RWPE2 (cell line): Measurements from ENCODE around the gene MTOR.

Experiments
- ATAC-seq: fragments of 200-7000 bp; cut with Tn5 transposase; 3 replicates; pipeline ENCODE4 v1.9.1; 2021; ENCODE audit warnings: low read depth
- DNase-seq: peaks from one replicate; pipeline ENCODE4 v3.0.0-alpha.2; 2020; ENCODE audit warnings: low spot score
- H3K27ac ChIP-seq: fragments of 450-650 bp; 2 replicates; pipeline ENCODE4 v1.5.1; 2017; ENCODE audit warnings: mild to moderate bottlenecking; ENCODE audit not compliant: poor library complexity, severe bottlenecking
- H3K27me3 ChIP-seq: fragments of 250-450 bp; sonication (Bioruptor Pico); 2 replicates; pipeline ENCODE4 v1.5.1; 2021; ENCODE audit warnings: mild to moderate bottlenecking, moderate library complexity; ENCODE audit not compliant: insufficient read depth, poor library complexity, severe bottlenecking
- H3K36me3 ChIP-seq: fragments of 250-450 bp; sonication (Bioruptor Pico); 2 replicates; pipeline ENCODE4 v1.5.1; 2020; ENCODE audit warnings: low read depth, mild to moderate bottlenecking, moderate library complexity
- H3K4me1 ChIP-seq: fragments of 250-450 bp; sonication (Bioruptor Pico); 2 replicates; pipeline ENCODE4 v1.5.1; 2021; ENCODE audit warnings: mild to moderate bottlenecking, moderate library complexity; ENCODE audit not compliant: insufficient read depth, poor library complexity, severe bottlenecking
- H3K4me3 ChIP-seq: fragments of 250-450 bp; sonication (Bioruptor Pico); 2 replicates; pipeline ENCODE4 v1.5.1; 2021; ENCODE audit warnings: mild to moderate bottlenecking, moderate library complexity; ENCODE audit not compliant: severe bottlenecking
- H3K9me3 ChIP-seq: fragments of 250-450 bp; sonication (Bioruptor Pico); 2 replicates; pipeline ENCODE4 v1.5.1; 2021; ENCODE audit warnings: mild to moderate bottlenecking, moderate library complexity; ENCODE audit not compliant: severe bottlenecking
- TF ChIP-seq, protein P1 (sequence below): fragments of 450-650 bp; IDR thresholded peaks from one replicate; pipeline ENCODE4 v1.5.1; 2017; ENCODE audit warnings: mild to moderate bottlenecking, moderate library complexity; ENCODE audit not compliant: poor library complexity, severe bottlenecking

MTOR gene

DNA sequence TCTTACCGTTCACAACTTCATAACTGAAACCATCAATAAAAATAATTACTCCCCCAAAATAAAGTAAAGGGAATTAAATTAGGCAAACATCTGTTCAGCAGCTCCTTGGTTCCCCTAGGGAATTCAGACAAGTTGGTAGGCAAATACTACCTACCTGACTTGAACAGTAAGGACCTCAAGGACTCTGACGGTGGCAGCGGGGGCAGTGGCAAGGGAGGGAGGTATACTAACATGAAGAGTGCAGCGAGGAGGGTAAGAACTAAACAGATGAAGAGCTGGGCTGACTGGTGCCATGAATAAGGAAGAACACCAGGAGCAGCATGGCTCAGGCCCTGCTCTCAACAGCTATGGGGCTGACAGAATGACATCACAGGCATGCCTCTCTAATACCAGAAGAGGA lies 33.1 kb downstream of the MTOR start:
- no peaks in the 10 kb centered on the region for H3K4me1 ChIP-seq
- TF ChIP-seq, protein P1, sequence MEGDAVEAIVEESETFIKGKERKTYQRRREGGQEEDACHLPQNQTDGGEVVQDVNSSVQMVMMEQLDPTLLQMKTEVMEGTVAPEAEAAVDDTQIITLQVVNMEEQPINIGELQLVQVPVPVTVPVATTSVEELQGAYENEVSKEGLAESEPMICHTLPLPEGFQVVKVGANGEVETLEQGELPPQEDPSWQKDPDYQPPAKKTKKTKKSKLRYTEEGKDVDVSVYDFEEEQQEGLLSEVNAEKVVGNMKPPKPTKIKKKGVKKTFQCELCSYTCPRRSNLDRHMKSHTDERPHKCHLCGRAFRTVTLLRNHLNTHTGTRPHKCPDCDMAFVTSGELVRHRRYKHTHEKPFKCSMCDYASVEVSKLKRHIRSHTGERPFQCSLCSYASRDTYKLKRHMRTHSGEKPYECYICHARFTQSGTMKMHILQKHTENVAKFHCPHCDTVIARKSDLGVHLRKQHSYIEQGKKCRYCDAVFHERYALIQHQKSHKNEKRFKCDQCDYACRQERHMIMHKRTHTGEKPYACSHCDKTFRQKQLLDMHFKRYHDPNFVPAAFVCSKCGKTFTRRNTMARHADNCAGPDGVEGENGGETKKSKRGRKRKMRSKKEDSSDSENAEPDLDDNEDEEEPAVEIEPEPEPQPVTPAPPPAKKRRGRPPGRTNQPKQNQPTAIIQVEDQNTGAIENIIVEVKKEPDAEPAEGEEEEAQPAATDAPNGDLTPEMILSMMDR, result no peak
- ATAC-seq, result no peak

DNA sequence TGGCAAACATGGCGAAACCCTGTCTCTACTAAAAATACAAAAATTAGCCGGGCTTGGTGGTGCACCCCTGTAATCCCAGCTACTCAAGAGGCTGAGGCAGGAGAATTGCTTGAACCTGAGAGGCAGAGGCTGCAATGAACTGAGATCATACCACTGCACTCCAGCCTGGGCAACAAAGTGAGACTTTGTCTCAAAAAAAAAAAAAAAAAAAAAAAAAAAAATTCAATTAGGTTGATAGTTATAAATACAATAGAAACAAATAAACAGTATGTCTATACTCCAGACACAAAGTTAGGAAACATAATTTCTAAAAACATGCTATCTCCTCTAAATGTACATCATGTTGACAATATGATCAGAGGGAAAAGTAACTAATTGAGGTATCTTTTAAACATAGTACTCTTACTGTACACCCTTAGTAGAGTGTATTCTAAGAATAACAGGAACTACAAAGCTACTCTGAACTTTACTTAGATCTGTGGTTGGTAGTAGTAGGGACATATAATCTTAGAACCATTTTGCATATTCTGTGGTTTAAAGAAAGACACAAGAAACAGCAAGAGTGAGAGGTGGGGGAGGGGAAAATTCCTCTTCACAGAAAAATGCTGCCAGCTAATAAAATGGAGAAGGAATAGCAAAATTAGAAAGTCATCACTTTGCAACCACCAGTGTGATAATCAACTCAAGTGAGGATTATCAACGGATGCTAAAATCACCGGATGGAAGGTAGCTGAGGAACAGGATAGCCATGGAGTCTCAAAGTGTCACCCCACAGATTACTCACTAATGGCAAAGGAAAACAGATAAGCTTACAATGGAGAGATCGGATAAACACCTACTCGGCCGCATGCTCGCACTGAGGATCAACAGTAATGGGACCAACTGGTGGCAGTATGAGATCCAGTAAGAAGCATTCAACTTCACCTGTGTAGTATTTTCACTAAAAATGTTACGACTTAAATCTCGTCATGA lies 35.0 kb downstream of the MTOR start:
- H3K27ac ChIP-seq, result no peak overlapping the region
- no peak for ATAC-seq
- peaks cover 90% of the 10 kb centered on the region for H3K36me3 ChIP-seq
- no peak overlapping the region for H3K4me3 ChIP-seq
- TF ChIP-seq, protein P1, result no peak
- H3K4me1 ChIP-seq, result no peaks in the 10 kb centered on the region
- H3K9me3 ChIP-seq, result no peaks in the 10 kb centered on the region
- no peak for DNase-seq
- H3K27me3 ChIP-seq, result no peaks in the 10 kb centered on the region

More for the DNA sequence above, 33.1 kb downstream of the MTOR start:
- H3K27me3 ChIP-seq, result no peaks in the 10 kb centered on the region
- H3K27ac ChIP-seq, result no peak overlapping the region
- DNase-seq, result no peak
- H3K36me3 ChIP-seq, result peaks cover 92% of the 10 kb centered on the region
- no peaks in the 10 kb centered on the region for H3K9me3 ChIP-seq
- no peak overlapping the region for H3K4me3 ChIP-seq

DNA sequence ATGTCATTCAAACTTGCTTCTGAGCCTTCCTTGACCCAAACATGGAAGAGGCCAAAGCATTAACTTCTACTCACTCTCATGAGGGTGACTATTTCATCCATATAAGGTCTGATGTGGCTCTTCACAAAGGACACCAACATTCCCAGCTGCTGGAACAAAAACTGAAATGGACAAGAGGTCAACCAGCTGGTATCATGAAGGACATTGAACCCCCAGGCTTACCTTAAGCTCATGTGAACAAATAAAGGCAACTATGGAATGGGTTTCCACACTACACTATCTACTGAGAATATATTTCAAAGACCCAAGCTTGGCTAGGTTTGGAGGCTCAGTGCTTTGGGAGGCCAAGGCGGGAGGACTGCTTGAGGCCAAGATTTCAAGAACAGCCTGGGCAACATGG lies 46.3 kb downstream of the MTOR start:
- ATAC-seq, result no peak

DNA sequence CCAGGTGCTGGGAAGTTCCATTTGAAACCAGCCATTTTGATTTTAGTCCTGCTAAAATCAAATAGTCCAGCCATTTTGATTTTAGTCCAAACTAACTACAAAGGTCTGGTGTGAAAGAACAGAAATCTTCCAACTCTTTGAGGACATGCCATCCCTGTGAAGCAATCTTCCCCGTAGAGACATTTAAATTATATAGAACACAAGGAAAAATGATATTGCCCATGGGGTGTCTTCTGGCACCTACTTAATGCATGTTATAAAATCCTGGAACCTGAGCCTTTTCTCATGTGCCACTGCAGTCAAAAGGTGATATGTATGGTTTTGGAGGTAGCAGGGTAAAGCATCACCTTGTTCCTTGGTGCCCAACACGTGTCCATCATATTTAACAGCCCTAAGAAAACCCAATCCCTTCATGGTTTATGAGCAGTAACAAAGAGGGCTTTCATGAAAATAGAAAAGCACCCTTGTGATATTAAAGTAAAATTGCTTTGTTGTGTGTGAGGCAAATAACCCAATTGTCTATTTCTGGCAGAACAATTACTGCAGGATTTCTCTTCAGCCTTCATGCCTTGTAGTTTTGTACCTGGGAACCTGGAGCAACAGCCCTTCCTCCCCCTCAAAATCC lies 46.9 kb downstream of the MTOR start:
- Histone ChIP-seq H3K9me3 (no peaks in the 10 kb centered on the region), H3K4me1 (no peaks in the 10 kb centered on the region), H3K4me3 (no peak overlapping the region), H3K36me3 (peaks cover 75% of the 10 kb centered on the region), H3K27ac (no peak overlapping the region), H3K27me3 (no peaks in the 10 kb centered on the region)
- DNase-seq (no peak), ATAC-seq (no peak)
- TF ChIP-seq, protein P1, result no peak

More for the DNA sequence above, 46.3 kb downstream of the MTOR start:
- TF ChIP-seq, protein P1, result no peak
- DNase-seq, result no peak
- Histone ChIP-seq H3K9me3 (no peaks in the 10 kb centered on the region), H3K27ac (no peak overlapping the region), H3K36me3 (peaks cover 75% of the 10 kb centered on the region), H3K27me3 (no peaks in the 10 kb centered on the region), H3K4me3 (no peak overlapping the region), H3K4me1 (no peaks in the 10 kb centered on the region)
